RPMI7951 (cell line): ENCODE results near the gene DHRS4. TPM values are rescaled to one million over a fixed set of nuclear protein-coding genes. Genes with fewer than 3 reads are reported as not detected.

Experiments used
- DNase-seq: peaks from one replicate; pipeline ENCODE4 v3.0.0-alpha.2; 2012; ENCODE audit warnings: low read depth
- total RNA-seq: library from RNA; depleted of rRNA; stranded (reverse); fragments of >200 nt; shearing (Covaris generic); gene quantifications from 2 replicates; pipeline ENCODE4 v1.2.3, GENCODE V29; 2014; rRNA removed

Gene DHRS4
- total RNA-seq, result 25.1 and 48.0 TPM in 2 replicates

DNA sequence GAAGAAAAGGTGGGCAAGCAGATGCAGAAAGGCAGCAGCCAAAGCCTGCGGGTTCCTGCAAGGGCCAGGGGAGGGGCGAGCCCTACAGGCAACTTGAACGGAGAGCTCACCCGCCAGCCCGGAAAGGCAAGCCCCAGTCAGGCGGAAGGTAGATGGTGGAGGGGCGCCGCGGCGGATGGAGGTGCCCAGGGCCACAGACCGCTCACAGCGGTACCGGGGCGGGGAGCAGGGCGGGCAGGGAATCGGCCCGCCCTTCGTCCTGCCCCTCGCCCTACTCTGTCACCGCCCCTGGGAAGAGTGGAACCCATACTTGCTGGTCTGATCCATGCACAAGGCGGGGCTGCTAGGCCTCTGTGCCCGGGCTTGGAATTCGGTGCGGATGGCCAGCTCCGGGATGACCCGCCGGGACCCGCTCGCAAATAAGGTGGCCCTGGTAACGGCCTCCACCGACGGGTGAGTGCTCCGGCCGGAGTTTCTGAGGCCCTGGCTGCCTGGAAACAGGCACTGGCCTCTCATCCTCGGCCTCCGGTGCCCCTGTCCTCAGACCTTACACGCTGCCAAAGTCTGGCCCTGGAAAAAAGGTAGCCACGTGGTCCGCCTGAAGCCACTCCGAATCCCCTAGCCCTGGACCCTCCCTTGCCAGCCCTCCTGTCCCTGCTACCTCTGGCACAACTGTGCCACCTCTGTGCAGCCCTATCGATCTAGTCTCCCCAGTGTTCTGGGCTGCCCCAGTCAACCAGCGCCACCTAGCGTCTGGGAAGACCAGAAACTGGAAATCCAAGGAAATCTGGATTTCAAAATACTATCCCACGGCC, at the start of gene DHRS4:
TSS of gene DHRS4 (plus strand) at position 307 of the 815 bp plus-strand sequence. CDS start at position 326, 19 bp downstream.
- peak; percentile 81 for DNase-seq

DNA sequence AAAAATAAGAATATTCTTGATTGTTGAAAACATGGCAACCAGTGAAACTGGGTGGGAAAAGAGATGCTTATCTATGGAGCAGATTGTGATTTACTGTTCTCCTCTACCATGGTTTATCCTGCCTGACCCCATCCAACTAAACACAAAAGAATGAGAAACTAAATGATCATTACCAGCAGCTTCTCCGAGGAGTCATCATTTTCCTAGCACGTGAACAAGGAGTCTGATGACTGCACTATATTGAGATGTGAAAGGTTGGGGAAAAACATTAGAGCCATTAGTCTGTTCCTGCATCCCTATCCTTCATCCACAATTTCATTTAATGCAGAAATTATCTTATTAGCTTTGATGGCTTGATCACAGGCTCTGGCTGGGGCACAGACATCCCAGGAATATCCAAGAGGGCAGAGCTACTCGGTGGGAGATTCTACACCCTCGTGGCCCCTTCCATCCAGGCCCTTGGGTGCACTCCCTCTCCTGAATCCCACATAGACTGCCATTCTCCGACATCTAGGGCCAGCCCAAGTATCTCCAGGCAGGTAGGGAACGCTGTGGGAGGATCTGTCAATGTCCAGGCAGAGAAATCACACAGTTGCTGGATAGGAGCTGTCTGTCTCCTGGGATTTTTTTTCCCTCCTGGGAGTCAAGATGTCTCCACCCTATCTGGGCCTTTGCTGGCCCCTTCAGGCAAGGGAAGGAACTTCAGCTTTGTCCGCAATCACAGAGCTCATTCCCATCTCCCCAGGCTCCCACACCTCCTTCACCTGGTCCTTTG, 43.3 kb upstream of the DHRS4 start:
- peak; percentile 41 for DNase-seq

DNA sequence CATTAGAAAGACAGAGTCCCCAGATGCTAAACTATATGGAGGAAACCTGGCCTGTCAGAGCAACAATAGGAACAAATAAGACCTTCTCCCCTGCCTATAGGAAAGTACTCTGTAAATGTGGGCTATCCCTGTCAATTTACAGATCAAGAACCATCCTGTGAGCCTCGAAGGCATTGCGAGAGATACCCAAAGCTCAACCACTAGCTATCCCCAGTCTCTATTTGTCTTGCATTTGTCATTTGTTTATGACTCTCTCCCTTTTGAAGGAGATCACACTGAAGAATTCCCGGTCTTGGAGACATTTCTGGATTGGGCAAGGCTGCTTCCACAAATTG, 42.7 kb upstream of the DHRS4 start:
- no peak for DNase-seq

DNA sequence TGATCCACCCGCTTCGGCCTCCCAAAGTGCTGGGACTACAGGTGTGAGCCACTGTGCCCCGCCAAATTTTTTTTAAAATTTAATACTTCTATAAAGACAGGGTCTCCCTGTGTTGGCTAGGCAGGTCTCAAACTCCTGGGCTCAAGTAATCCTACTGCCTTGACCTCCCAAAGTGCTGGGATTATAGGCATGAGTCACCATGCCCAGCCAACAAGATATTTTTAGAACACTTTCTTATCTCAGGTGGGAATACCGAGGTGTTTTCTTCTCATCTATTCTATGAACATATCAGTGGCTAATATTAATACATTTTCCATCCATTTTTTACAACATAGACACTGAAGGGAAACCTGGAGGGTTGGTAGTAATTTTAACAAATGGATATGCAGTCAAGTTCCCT, 38.0 kb upstream of the DHRS4 start:
- DNase-seq, result no peak

DNA sequence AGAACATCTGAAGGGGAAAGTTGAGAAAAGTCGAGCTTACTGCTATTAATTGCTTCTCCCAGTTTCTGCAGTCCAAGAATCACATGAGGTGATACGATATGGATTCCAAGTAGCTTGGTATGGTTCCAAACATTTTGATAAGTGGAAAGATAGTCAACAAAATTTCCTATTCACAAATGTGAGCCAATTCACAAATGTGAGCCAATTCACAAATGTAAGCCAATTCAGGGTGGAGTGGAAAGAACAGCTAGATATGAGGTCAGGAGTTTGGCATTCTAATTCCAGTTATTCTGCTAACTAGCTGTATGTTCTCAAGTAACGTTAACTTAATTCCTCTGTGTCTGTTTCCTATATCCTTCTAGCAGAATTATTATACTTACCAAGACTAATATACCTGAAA, 37.6 kb upstream of the DHRS4 start:
- no peak for DNase-seq

DNA sequence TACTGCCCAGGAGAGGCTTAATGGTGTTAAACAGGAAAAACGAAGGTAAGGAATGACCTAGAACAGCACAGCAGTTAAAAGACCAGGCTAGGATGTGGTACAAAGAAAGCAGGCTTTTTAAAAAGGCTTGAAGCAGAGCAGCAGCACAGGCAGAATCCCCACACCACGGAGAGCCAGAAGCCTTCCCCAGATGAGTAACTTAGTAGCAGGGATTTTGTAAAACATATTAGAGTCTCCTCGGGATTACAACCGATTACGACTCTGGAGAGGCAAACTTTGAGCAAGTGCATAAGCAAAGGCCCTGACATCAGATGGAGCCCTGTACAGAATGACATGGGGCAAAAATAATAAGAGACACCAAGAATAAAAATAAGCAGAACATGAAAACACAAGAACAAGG, 37.1 kb upstream of the DHRS4 start:
- DNase-seq, result no peak

DNA sequence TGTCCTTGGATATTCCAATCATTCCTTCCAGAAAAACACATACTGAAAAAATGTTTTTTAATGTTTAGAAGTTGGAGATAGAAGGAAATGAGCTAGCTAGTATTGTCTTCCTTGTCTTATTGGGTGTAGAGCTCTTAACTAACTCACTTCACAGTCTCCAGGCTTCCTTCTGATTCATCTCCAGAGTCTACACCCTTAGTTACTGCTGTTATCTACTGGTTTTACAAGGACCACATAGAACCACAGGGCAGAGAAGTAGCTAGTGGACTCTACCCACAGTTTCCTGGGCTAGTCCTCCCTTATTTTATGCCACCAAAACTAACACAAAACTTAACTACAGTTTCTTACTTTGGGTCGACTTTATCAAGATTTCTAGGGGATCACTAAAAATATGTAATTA, 31.0 kb upstream of the DHRS4 start:
- no peak for DNase-seq

DNA sequence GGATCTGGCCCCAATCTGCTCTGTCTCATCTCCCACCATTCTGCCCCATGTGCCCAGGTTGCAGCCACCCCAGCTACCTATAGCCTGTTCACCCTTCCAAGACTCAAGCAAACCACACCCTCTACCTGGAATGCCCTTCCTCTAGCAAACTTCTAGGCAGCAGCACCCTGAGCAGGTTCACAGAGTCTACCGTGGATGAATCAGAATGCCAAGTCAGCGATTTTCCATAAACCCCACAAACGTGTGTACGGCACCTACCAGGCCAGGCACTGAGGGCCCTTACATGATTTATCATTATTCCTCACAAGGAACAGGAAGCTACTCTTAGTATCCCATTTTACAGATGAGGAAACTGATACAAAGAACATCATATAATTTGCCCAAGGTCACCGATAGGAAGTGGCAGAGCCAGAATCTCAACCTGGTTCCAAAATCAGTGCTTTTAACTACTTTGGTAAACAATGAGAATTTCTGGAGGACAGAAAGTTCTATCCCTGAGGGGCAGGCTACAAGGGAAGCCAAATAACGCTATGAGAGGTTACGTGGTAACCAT, 28.0 kb upstream of the DHRS4 start:
- no peak for DNase-seq

DNA sequence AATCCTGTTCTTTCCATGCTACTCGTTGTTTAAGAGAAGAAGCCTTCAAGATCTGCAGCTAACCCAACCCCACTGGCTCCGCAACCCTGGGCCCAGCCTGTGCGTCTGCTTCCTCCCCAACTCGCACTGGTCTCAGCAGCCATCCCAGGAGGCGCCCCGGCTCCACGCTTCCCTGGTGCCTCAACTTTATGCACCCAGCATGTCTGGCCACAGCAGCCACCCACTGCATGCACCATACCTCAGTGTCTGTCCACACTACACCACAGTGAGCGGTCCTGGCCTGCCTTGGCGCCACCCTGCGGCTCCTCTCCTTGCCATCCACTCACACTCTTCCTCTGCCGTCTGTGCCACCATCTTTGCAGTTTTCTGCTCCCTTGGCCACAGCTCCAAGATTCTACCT, 27.0 kb upstream of the DHRS4 start:
- no peak for DNase-seq

DNA sequence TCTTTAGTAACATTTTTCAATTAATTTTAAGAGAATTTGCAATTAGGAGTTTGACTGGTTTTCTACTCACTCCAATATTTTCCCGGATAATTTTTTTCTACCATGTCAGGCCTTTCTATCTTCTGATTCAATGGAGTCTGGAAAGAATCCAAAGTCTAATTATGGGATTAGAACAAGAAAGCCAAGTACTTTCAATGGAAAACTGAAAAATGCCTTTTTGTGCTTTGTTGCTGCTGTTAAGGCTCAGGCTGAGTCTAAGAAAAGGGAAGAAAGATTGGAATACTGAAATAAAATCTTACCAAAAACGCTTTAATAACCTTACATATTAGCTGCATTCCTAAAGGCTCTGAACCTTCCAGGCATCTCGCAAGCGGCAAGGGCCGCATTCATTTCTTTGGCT, 24.4 kb upstream of the DHRS4 start:
- DNase-seq, result no peak

DNA sequence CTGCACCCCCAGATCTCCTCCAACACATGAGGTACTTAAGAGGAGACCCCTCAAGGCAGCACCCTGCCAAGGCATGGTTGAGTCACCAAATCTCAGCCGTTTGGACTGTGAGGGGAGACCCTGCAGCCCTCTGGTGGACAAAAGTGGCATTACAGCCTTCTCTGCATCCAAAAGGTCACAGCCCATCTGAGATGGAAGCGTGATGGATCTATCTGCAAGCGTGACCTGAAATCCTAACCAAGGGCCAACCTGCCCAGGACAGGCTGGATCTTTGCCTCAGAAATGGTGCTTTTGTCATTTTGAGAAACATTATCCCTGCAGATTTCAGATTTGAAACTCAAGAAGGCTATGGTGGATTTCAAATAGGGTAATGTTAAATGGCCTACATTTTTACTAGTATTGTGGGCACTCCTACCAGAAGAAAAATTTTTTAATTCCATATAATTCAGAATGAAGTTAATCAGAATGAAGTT, 23.7 kb upstream of the DHRS4 start:
- peak; percentile 62 for DNase-seq

DNA sequence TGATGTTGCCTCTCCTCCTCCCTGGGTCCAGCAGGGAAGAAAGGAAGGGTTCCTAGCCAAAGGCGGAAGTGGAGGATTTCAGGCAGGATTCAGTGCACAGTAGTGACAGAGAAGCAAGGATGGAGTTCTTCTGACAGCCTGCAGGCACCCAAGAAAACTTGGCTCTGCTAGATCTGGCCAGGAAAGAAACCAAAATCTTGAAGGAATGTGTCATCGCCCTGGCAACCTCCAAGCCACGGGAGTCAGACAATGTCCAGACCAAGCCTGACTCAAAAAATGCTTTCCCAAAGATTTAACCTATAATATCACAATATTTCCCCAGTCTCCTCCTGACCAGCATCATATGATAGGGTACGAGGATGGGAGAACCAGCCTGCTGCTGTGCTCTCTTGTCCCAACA, 22.8 kb upstream of the DHRS4 start:
- DNase-seq, result peak; percentile 19

DNA sequence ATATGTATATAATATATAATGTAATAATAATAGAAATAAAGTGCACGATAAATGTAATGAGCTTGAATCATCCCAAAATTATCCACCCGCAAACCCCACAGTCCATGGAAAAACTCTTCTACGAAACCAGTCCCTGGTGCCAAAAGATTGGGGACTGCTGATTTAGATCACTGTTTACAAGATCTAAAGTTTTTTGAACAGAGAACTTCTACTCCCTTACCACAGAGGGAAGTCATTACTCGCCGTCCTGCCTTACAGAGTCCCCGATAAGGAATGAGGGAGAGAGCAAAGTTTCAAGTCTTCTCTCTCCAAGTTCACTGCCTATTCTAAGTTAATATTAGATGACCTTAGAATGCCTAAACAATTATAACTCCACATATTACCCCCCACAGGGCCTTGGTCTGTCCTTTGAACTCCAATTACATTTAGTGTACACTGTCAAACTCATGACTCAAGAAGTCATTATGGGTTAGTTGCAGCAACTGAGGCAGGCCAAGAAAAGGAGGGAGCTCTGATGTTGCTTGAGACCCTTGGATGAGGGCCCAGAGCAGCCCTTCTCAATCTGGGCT, 21.8 kb upstream of the DHRS4 start:
- no peak for DNase-seq

DNA sequence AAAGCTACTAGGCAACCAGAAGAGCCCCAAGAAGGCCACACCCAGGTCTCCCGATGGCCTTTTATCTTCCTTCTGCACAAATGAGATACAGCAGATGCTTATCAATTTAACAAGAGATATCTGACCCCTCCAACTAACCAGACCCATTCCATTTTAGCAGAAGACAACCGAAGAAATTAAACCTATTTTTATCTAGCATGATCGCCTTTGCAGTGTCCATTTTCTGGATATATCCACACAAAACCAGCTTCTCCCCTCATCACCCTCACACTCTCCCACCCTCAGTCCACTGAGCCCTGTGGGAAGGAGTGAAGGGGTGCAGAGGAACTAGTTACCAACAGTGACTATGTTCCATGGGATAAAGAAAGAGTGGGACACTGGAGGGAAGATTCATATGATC, 20.9 kb upstream of the DHRS4 start:
- no peak for DNase-seq

DNA sequence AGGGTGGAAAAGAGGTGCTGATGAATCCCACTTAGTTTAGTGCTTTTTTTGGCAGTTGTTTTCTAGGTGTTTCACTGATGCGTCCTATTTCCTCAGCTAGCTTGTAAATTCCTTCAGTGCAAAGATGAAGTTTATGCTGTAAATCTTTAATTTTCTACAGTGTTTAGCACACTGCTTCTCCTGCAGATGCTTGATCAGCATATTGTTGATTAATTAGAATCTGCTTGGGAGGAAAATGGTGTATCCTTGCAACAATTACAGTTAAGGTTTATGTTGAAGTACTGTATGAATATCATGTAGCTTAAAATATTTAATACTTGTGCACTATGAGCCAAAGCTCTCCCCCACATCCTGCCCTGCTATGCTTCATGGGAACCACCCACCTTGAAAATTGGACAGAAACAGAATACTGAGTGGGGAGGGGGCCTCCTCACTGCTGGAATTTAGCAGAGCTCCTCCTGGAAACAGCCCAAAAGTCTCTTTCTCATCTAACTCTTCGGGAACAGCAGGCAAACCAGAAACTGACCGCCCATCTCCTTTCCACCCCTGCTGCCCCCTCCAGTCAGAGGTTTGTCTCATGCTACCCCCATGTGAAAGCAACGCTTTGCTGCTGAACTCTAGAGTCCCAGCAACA, 20.3 kb upstream of the DHRS4 start:
- DNase-seq, result no peak

DNA sequence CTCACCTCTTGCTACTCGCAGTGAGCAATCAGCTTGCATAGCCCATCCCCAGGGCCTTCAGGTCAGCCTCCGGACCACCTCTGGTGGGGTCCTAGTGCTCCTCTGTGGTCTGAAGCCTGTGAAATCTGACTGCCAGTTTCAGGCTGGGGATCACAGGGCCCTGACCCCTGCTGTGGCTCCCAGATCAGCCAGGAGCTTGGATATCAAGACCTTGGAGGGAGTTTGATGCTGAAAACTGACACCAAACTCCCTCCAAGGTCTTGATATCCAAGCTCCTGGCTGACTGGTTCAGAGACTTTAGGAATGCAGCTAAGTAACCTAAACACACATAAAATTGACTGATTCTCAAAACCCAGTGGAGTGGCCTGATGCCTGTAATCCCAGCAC, 19.8 kb upstream of the DHRS4 start:
- no peak for DNase-seq

DNA sequence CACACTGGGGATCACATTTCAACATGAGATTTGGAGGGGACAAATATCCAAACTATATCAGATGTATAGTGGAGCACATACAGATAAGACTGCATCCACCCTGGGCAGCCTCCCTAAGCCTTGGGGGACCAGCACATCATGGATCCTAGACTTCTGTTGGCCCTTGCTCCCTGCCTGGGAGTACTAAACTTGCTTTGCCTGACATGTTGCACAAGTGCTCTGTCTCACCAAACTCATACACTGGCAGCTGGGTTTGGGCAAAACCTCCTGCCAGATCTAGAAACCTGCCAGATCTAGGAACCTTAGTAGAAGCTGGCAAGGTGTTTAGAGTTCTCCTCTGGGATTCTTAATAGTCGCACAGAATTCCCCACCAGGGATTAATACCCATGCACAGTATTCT, 18.4 kb upstream of the DHRS4 start:
- DNase-seq, result no peak

DNA sequence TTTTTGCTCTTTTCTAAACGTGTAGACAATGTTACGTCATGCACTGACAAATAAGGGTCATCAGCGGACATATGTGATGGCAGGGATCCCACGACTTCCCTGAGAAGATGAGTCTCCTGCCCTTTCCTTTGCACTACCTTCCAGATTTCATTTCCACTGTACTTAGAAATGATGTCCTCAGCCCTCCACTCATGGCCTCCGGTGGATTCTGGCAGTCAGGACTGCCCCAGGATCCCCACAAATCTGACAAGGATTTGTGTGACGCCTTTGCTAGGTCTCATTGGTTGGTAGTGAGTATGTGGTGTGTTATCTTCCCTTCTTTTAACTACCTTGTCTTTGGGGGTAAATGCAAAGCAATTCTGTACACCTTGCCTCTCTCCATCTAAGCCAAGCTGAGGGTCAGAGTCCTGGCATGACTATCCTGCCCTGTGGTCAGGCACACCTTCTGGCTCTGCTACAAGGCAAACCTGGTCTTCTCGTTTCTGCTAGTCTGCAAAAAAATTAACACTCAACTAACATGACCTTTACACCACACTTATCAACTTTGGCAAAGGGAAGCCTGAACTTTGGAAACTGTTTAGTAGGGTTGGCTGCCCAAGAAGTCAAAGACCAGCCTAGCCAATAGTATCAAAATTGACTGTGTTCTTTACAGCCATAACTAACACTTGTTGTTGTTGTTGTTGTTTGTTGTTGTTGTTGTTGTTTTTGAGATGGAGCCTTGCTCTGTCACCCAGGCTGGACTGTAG, 17.3 kb upstream of the DHRS4 start:
- no peak for DNase-seq

DNA sequence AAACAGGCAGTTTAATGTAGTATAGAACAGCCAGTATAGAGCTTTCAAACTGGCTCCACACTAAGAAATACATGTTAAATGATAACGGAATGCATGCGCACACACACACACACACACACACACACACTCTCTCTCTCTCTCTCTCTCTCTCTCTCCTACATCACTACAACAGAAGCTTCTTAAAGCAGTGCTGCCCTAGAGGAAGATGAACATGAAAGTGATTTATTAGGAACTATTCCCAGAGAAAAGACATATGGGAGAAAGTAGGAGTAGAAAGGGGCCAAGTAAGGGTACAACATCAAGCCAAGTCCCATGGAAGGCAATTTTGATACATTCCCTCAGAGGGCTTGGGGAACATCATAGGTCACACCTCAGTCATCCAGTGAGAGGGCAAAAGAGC, 16.4 kb upstream of the DHRS4 start:
- no peak for DNase-seq

DNA sequence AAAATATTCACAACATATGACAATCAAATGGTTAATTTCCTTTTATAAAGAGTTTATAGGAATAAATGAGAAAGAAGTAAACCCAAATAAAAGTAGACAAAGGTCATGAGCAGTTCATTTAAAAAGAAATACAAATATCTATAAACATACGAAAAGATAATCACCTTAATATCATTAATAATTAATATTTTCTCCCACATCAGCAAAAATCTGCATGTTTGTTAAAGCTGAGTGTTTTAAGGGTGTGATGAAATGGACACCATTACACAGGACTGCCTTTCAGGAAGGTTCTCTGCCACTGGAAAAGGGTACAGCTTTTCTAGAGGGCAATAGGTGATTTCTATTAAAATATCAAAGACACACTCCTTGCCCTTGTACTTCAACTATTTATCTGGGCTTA, 14.7 kb upstream of the DHRS4 start:
- DNase-seq, result no peak

DNA sequence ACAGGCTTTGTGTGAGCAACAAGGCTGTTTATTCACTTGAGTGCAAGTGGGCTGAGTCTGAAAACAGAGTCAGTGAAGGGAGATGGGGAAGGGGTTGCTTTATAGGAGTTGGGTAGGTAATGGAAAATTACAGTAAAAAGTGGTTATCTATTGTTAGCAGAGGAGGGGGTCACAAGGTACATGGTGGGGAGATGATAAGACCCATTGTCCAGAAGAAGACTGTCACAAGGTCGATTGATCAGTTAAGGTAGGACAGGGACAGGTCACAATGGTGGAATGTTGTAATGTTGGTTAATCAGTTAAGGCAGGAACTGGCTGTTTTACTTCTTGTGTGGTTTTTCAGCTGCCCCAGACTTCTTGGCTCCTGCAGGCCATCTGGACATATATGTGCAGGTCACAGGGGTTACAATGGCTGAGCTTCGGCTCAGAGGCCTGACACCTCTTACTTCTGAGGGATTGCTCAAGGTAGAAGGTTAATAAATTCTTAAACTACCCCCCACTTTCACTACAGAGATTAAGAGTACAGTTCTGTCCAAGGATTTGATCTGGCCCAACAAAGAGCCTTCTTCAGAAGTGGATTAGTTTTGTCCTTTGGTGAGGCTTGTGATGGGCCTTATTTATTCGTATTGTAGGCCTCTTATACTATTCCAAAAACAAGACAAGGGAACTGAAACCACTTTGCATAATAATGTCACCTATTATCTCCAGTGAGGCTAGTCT, 13.8 kb upstream of the DHRS4 start:
- DNase-seq, result no peak
